ENCODE measurements around the gene GALNT17.

Gene GALNT17

GRCh38 chr7:71443191-71443530, 311.2 kb downstream of the GALNT17 start:
- H3K4me1 ChIP-seq (ENCODE audit: insufficient read depth, low read length), result no peaks in the 10 kb centered on the region
- no peak overlapping the region for H3K9ac ChIP-seq (ENCODE audit: low read length)
- H3K27me3 ChIP-seq (ENCODE audit: control insufficient read depth in 1 of 2, insufficient read depth in 2 of 2, low read length in 2 of 2), result no peaks in the 10 kb centered on the region
- no peaks in the 10 kb centered on the region for H3K36me3 ChIP-seq (ENCODE audit: insufficient read depth, low read length)
- no peaks in the 10 kb centered on the region for H3K9me3 ChIP-seq (ENCODE audit: low read length)
- no peak overlapping the region for H3K27ac ChIP-seq (ENCODE audit: low read depth, low read length)
- H3K4me3 ChIP-seq (ENCODE audit: low read depth in 1 of 2, low read length in 2 of 2), result no peak overlapping the region

GRCh38 chr7:71444130-71444529, 312.2 kb downstream of the GALNT17 start:
- no peak overlapping the region for H3K27ac ChIP-seq (ENCODE audit: low read depth, low read length)

GRCh38 chr7:71453630-71454029, 321.7 kb downstream of the GALNT17 start:
- Histone ChIP-seq H3K4me1 (ENCODE audit: insufficient read depth, low read length) (no peaks in the 10 kb centered on the region), H3K4me3 (ENCODE audit: low read depth in 1 of 2, low read length in 2 of 2) (no peak overlapping the region), H3K9ac (ENCODE audit: low read length) (no peak overlapping the region), H3K36me3 (ENCODE audit: insufficient read depth, low read length) (no peaks in the 10 kb centered on the region), H3K27me3 (ENCODE audit: control insufficient read depth in 1 of 2, insufficient read depth in 2 of 2, low read length in 2 of 2) (no peaks in the 10 kb centered on the region), H3K9me3 (ENCODE audit: low read length) (no peaks in the 10 kb centered on the region), H3K27ac (ENCODE audit: low read depth, low read length) (no peak overlapping the region)

More at GRCh38 chr7:71444130-71444529, 312.2 kb downstream of the GALNT17 start:
- H3K27me3 ChIP-seq (ENCODE audit: control insufficient read depth in 1 of 2, insufficient read depth in 2 of 2, low read length in 2 of 2), result no peaks in the 10 kb centered on the region
- no peaks in the 10 kb centered on the region for H3K36me3 ChIP-seq (ENCODE audit: insufficient read depth, low read length)
- no peak overlapping the region for H3K4me3 ChIP-seq (ENCODE audit: low read depth in 1 of 2, low read length in 2 of 2)
- H3K4me1 ChIP-seq (ENCODE audit: insufficient read depth, low read length), result no peaks in the 10 kb centered on the region
- H3K9me3 ChIP-seq (ENCODE audit: low read length), result no peaks in the 10 kb centered on the region
- H3K9ac ChIP-seq (ENCODE audit: low read length), result no peak overlapping the region

- no peaks in the 10 kb centered on the region for H3K36me3 ChIP-seq (ENCODE audit: insufficient read depth, low read length)
- H3K27ac ChIP-seq (ENCODE audit: low read depth, low read length), result no peak overlapping the region
- no peak overlapping the region for H3K4me3 ChIP-seq (ENCODE audit: low read depth in 1 of 2, low read length in 2 of 2)
- H3K9ac ChIP-seq (ENCODE audit: low read length), result no peak overlapping the region
- no peaks in the 10 kb centered on the region for H3K4me1 ChIP-seq (ENCODE audit: insufficient read depth, low read length)
- H3K9me3 ChIP-seq (ENCODE audit: low read length), result no peaks in the 10 kb centered on the region
- no peaks in the 10 kb centered on the region for H3K27me3 ChIP-seq (ENCODE audit: control insufficient read depth in 1 of 2, insufficient read depth in 2 of 2, low read length in 2 of 2)
These were observed 323.0 kb downstream of the GALNT17 start for GRCh38 chr7:71454981-71455380.

DNA sequence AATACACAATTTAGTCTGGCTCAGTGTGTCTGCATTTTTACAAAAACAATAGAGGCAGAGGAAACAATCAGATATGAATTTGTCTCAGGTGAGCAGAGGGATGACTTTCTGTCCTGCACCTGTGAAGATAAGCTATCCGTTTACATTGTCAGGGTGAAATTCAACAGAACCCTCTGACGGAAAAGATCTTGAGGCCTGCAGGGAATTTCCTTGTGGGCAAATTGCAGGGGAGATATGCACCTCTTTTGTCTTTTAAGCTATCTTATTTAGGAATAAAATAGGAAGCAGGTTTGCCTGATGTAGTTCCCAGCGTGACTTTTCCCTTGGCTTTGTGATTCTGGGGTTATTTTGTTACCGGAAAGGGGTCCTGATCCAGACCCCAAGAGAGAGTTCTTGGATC, 325.1 kb downstream of the GALNT17 start:
- Histone ChIP-seq H3K4me3 (ENCODE audit: low read depth in 1 of 2, low read length in 2 of 2) (no peak overlapping the region), H3K27ac (ENCODE audit: low read depth, low read length) (no peak overlapping the region), H3K9me3 (ENCODE audit: low read length) (no peaks in the 10 kb centered on the region), H3K36me3 (ENCODE audit: insufficient read depth, low read length) (no peaks in the 10 kb centered on the region), H3K4me1 (ENCODE audit: insufficient read depth, low read length) (no peaks in the 10 kb centered on the region), H3K27me3 (ENCODE audit: control insufficient read depth in 1 of 2, insufficient read depth in 2 of 2, low read length in 2 of 2) (no peaks in the 10 kb centered on the region), H3K9ac (ENCODE audit: low read length) (no peak overlapping the region)

- no peaks in the 10 kb centered on the region for H3K4me1 ChIP-seq (ENCODE audit: insufficient read depth, low read length)
- H3K9me3 ChIP-seq (ENCODE audit: low read length), result no peaks in the 10 kb centered on the region
- H3K4me3 ChIP-seq (ENCODE audit: low read depth in 1 of 2, low read length in 2 of 2), result no peak overlapping the region
- H3K27ac ChIP-seq (ENCODE audit: low read depth, low read length), result no peak overlapping the region
- H3K36me3 ChIP-seq (ENCODE audit: insufficient read depth, low read length), result no peaks in the 10 kb centered on the region
- no peaks in the 10 kb centered on the region for H3K27me3 ChIP-seq (ENCODE audit: control insufficient read depth in 1 of 2, insufficient read depth in 2 of 2, low read length in 2 of 2)
- H3K9ac ChIP-seq (ENCODE audit: low read length), result no peak overlapping the region
These were observed 326.1 kb downstream of the GALNT17 start for GRCh38 chr7:71457846-71458590.

GRCh38 chr7:71459132-71459531, 327.2 kb downstream of the GALNT17 start:
- Histone ChIP-seq H3K9me3 (ENCODE audit: low read length) (no peaks in the 10 kb centered on the region), H3K27ac (ENCODE audit: low read depth, low read length) (no peak overlapping the region), H3K4me3 (ENCODE audit: low read depth in 1 of 2, low read length in 2 of 2) (no peak overlapping the region), H3K9ac (ENCODE audit: low read length) (no peak overlapping the region), H3K4me1 (ENCODE audit: insufficient read depth, low read length) (no peaks in the 10 kb centered on the region), H3K27me3 (ENCODE audit: control insufficient read depth in 1 of 2, insufficient read depth in 2 of 2, low read length in 2 of 2) (no peaks in the 10 kb centered on the region), H3K36me3 (ENCODE audit: insufficient read depth, low read length) (no peaks in the 10 kb centered on the region)

DNA sequence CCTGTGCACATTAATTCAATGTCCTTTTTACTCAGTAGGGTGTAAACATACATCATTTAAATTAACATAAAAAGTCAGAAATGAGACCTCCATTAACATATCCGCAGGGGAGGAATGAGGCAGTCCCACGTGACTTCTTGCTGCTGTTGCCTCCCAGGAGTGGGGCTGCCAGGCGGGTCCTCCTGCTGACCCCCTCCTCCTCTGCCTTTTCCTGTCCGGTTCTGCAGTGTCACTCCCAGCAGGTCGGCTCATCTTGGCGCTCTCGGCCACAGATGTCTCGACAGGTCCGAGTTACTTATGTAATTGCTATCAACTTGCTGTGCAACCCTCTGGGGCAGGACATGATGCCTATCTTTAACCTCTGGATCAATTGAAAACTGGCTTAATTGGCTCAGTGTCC, 329.6 kb downstream of the GALNT17 start:
- Histone ChIP-seq H3K27ac (ENCODE audit: low read depth, low read length) (no peak overlapping the region), H3K4me3 (ENCODE audit: low read depth in 1 of 2, low read length in 2 of 2) (no peak overlapping the region), H3K27me3 (ENCODE audit: control insufficient read depth in 1 of 2, insufficient read depth in 2 of 2, low read length in 2 of 2) (no peaks in the 10 kb centered on the region), H3K4me1 (ENCODE audit: insufficient read depth, low read length) (no peaks in the 10 kb centered on the region), H3K9ac (ENCODE audit: low read length) (no peak overlapping the region), H3K9me3 (ENCODE audit: low read length) (no peaks in the 10 kb centered on the region), H3K36me3 (ENCODE audit: insufficient read depth, low read length) (no peaks in the 10 kb centered on the region)

DNA sequence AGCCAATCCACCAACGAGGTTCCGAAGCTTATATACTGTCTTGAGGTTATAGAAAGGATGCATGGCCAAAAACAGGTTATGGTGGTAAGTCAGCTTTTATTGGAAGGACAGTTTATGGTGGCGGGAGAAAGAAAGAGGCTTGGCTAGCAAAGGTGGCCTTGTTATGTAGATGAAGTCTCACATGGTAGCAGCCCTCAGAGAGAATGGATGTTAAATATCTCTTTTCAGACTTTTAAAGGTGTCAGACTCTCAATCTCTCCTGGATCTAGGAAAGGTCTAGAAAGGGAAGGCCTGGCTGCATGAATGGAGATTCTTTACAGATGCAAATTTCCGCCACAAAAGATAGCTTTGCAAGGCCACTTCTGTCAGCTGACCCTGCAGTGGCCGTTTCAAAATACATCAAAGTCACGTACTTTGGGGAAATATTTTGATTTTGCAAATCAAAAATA, 333.8 kb downstream of the GALNT17 start:
- no peak overlapping the region for H3K9ac ChIP-seq (ENCODE audit: low read length)

DNA sequence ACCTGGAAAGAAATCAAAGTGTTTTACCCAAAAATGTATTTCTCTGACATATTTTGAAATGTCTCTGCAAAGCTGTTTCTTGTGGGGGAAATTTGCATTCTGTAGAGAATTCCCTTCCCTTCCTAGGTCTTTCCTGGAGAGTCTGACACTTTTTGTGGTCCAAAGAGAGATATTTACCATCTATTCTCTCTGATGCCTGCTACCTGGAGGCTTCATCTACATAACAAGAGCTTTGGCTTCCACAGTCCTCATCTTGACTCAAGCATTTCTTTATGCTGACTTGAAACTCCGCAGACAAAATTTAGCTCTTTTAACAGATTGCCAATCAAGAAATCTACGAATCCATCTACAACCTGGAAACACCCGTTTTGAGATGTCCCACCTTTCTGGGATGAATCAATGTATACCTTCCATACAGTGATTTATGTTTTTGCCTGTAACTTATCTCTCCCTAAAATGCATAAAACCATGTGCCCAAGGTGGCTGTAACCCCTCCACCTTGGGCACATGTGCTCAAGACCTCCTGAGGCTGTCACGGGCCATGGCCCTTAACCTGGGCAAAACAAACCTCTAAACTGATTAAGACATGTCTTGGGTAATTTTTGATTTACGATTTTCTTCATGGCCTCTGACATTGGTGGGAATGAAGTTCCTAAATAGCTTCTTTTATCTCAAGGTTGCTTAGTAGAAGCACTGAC, 334.7 kb downstream of the GALNT17 start:
- H3K27ac ChIP-seq (ENCODE audit: low read depth, low read length), result no peak overlapping the region

More for the DNA sequence above, 333.8 kb downstream of the GALNT17 start:
- Histone ChIP-seq H3K36me3 (ENCODE audit: insufficient read depth, low read length) (no peaks in the 10 kb centered on the region), H3K4me3 (ENCODE audit: low read depth in 1 of 2, low read length in 2 of 2) (no peak overlapping the region), H3K27ac (ENCODE audit: low read depth, low read length) (no peak overlapping the region), H3K4me1 (ENCODE audit: insufficient read depth, low read length) (no peaks in the 10 kb centered on the region), H3K27me3 (ENCODE audit: control insufficient read depth in 1 of 2, insufficient read depth in 2 of 2, low read length in 2 of 2) (no peaks in the 10 kb centered on the region), H3K9me3 (ENCODE audit: low read length) (no peaks in the 10 kb centered on the region)

DNA sequence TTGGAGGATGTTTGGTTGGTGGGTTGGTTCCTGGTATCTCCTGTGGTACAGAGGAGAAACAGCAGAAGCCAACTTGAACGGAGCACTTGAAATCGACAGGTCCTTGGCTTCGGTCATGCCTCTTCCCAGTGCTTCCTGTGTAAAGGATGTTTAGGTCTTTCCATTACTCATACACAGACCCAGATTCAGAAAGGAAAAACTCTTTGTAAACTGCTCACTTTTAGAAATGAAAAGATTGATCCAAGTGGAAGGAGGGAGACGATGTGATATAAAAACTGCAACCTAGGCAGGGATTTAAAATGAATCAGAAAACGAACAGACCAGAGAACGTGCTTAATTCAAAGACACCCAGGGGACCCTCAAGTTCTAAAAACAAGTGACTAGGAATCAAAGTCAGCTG, 338.4 kb downstream of the GALNT17 start:
- Histone ChIP-seq H3K9ac (ENCODE audit: low read length) (no peak overlapping the region), H3K27me3 (ENCODE audit: control insufficient read depth in 1 of 2, insufficient read depth in 2 of 2, low read length in 2 of 2) (no peaks in the 10 kb centered on the region), H3K4me1 (ENCODE audit: insufficient read depth, low read length) (no peaks in the 10 kb centered on the region), H3K4me3 (ENCODE audit: low read depth in 1 of 2, low read length in 2 of 2) (no peak overlapping the region), H3K27ac (ENCODE audit: low read depth, low read length) (no peak overlapping the region), H3K36me3 (ENCODE audit: insufficient read depth, low read length) (no peaks in the 10 kb centered on the region), H3K9me3 (ENCODE audit: low read length) (no peaks in the 10 kb centered on the region)

More for the DNA sequence above, 334.7 kb downstream of the GALNT17 start:
- Histone ChIP-seq H3K36me3 (ENCODE audit: insufficient read depth, low read length) (no peaks in the 10 kb centered on the region), H3K9me3 (ENCODE audit: low read length) (no peaks in the 10 kb centered on the region), H3K27me3 (ENCODE audit: control insufficient read depth in 1 of 2, insufficient read depth in 2 of 2, low read length in 2 of 2) (no peaks in the 10 kb centered on the region), H3K4me1 (ENCODE audit: insufficient read depth, low read length) (no peaks in the 10 kb centered on the region), H3K9ac (ENCODE audit: low read length) (no peak overlapping the region), H3K4me3 (ENCODE audit: low read depth in 1 of 2, low read length in 2 of 2) (no peak overlapping the region)

- no peaks in the 10 kb centered on the region for H3K27me3 ChIP-seq (ENCODE audit: control insufficient read depth in 1 of 2, insufficient read depth in 2 of 2, low read length in 2 of 2)
- H3K4me1 ChIP-seq (ENCODE audit: insufficient read depth, low read length), result no peaks in the 10 kb centered on the region
- no peaks in the 10 kb centered on the region for H3K36me3 ChIP-seq (ENCODE audit: insufficient read depth, low read length)
- H3K4me3 ChIP-seq (ENCODE audit: low read depth in 1 of 2, low read length in 2 of 2), result no peak overlapping the region
- H3K9ac ChIP-seq (ENCODE audit: low read length), result no peak overlapping the region
- H3K9me3 ChIP-seq (ENCODE audit: low read length), result no peaks in the 10 kb centered on the region
- H3K27ac ChIP-seq (ENCODE audit: low read depth, low read length), result no peak overlapping the region
These were observed 338.9 kb downstream of the GALNT17 start for GRCh38 chr7:71470830-71471229.

Measured in muscle layer of colon (tissue), 2 donors.